HG03045 (cell line): Measurements from ENCODE around the gene ZNF497.
"Not testable (repeated sequence)": the region's sequence is repeated elsewhere in the genome, so short reads cannot be mapped to it uniquely, and the experiment has no call there.

Source experiments
- ATAC-seq: cut with Tn5 transposase; IDR thresholded peaks from one replicate; pipeline ENCODE4 v1.9.1; 2021; ENCODE audit warnings: mild to moderate bottlenecking, moderate library complexity; ENCODE audit not compliant: unreplicated experiment

The ZNF497 gene

DNA sequence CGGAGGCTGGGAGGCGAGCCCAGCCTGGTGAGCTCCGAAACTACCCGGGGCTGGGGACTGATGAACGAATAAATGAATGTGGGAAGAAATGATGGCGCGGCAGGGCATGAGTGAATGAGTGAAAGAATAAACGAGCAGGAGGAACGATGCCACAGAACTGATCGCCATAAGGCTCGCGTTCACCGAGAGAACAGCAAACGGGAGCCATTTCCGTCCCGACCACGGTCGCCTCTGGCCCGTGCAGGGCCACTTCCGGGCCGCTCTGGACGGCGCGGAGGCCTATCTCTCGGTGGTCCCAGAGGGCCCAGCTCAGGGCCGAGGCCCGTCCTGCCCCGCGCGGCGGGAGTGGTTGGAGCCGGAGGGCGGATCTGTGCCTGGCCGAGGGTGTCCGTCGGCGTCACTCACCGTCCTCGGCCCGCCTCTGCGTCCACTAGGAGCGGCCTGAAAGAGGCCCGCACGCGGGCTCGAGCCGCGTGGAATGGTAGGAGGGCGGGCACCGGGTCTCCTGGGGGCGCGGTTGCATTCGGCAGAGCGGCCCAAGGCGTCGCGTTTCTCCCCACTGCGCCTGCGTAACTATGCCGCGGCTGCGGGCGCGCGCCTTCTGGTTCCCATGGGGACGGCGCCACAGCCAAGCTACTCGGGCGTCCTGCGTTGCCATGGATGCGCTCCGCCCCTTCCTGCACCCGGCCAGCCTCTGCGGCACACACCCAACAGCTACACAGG, at the start of gene ZNF497:
Gene ZNF497, minus strand, starts transcription at position 480 of the 723 bp plus-strand sequence. CDS start 5,116 bp downstream, outside the sequence.
- peak; percentile 88 for ATAC-seq

GRCh38 chr19:58409010-58409790, 46.6 kb upstream of the ZNF497 start:
- peak; percentile 4 for ATAC-seq

GRCh38 chr19:58408152-58409009, 45.8 kb upstream of the ZNF497 start, which contains the start of gene ZNF584:
Gene ZNF584 (plus strand): TSS chr19:58408649. CDS start chr19:58409148, 499 bp downstream.
- peak; percentile 95 for ATAC-seq

DNA sequence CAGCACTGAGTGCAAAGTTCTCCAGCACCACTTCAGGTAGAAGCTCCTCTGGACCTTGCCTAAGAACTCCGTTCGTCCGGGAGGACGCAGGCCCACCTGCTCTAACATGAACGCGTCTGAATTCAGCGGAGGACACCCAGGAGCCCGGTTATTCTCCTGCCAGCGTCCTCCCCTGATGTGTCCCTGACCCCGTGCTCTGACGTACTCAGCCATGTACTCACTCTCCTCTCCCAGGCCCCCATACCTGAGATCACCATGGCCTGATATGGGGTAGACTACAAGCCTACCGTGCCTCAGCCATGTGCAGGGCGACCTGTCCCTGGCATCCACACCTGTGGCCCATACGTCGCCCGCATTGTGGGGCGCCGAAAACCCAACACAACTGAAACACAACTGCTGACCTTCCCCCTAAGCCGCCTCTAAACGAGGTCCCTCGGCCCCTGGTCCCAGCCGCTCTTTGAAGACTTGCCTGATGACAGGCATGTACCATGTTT, 45.2 kb upstream of the ZNF497 start:
- ATAC-seq: no peak

DNA sequence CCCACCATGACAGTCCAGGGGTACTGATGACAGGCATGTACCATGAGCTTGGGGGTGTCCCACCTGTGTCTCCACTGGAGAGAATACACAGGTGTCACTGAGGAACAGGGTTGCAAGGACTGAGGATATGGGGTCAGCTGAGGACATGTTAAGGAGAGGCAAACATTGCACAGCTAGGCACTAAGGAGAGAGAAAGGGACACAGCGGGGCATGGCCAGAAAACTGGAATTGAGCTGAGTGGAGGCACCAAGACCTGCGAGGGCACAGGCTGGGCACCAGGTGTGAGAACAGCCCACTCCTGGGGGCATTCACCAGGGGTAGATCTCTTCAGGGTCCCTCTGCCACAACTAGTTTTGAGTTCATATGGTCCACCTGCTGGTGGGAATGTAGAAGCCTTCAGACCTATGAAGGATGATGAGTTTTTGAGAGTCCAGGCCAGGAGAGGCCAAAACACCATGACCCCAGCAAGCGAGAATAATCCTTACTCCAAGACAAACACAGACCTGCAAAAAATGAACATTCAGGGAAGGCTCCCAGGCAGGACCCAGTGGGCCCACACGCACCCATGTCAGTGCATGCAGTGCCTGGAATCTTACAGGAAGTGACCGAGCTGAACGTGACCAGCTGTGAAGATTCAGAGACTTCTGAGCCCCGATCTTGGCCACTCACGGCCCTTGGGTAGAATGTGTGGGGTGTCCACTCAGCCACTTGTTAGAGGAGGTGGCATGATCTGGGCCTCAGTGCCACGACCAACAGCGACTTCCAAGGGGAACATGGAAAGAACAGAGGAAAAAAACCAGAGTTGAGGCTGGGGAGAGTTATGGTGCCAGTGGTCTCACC, 44.5 kb upstream of the ZNF497 start:
- no peak for ATAC-seq

GRCh38 chr19:58403920-58404478, 41.4 kb upstream of the ZNF497 start:
- ATAC-seq: not testable (repeated sequence)

- ATAC-seq: no peak
Measured at GRCh38 chr19:58401840-58402421, 39.4 kb upstream of the ZNF497 start.

GRCh38 chr19:58400916-58401839, 38.6 kb upstream of the ZNF497 start:
- peak; percentile 93 for ATAC-seq

GRCh38 chr19:58400316-58400915, 37.9 kb upstream of the ZNF497 start:
- ATAC-seq: no peak

GRCh38 chr19:58399903-58400302, 37.4 kb upstream of the ZNF497 start:
- ATAC-seq: no peak

DNA sequence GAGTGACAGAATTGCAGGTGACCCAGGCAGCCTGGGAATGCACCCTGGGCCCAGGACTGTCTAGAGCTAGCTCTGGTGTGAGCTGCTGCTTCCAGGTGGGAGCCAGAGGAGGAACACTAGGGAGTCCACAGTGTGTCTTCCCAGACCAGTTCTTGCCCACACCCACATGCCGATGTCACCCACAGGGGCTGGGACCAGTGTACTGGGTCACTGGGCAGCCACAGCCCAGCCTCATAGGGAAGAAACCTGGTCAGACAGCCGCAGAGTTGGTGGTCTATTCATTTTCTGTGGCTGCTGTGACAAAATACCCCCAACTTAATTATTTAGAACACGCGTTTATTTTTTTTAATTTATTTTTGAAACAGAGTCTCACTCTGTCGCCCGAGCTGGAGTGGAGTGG, 36.0 kb upstream of the ZNF497 start:
- no peak for ATAC-seq

DNA sequence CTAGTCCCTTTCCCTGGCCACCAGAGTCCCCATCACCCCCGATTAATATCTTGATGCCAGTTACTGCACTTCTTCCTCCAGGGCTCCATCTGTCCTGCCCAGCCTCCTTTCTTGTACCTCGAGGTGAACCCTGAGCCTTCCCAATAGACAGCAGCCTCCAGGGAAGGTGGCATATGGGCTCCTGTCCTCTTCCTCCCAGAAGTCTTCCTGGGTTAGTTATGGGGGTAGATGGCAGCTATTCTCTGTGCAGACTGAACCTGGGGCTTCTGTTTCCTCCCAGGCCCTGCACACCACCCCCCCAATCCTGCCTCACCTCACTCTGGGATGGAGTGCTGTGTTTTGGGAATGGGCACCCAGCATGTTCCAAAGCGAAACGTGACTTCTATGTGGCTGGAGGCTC, 35.5 kb upstream of the ZNF497 start:
- ATAC-seq: no peak

- ATAC-seq: no peak
Measured at GRCh38 chr19:58397533-58398037, 35.0 kb upstream of the ZNF497 start.

- ATAC-seq: no peak
Measured at GRCh38 chr19:58396691-58397532, 34.4 kb upstream of the ZNF497 start.

DNA sequence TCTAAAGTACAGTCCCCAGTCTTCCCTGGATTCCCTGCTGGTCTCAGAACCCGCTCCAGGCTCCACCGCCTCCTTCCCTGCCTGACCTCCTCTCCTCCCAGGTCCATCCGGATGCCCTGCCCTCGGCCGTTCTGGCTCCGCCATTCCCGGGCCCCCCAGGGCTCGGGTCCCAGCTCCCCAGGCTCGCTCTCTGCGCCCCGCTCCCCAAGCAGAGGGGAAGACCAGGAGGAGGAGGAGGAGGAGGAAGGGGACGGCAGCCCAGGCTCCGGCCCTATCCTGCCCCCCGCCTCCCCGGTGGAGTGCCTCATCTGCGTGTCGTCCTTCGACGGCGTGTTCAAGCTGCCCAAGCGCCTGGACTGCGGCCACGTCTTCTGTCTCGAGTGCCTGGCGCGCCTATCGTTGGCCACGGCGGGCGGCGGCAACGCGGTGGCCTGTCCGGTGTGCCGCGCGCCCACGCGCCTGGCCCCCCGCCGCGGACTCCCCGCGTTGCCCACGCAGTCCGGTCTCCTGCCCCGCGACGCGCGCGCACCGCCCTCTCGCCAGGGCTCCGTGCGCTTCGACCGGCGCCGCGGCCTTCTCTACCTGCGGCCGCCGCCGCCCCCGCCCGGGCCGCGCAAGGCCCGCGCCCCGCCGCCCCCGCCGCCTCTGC, 33.6 kb upstream of the ZNF497 start:
- ATAC-seq: no peak

- no peak for ATAC-seq
Measured at GRCh38 chr19:58395220-58395978, 32.8 kb upstream of the ZNF497 start, which contains the start of gene RNF225. Gene RNF225 (plus strand): TSS chr19:58395656. CDS start chr19:58396090, 434 bp downstream.
